ENCODE results near the gene KCTD6.

GRCh38 chr3:58488967-58489366 is 2.9 kb upstream of the KCTD6 start:
- TF ChIP-seq, protein P1, sequence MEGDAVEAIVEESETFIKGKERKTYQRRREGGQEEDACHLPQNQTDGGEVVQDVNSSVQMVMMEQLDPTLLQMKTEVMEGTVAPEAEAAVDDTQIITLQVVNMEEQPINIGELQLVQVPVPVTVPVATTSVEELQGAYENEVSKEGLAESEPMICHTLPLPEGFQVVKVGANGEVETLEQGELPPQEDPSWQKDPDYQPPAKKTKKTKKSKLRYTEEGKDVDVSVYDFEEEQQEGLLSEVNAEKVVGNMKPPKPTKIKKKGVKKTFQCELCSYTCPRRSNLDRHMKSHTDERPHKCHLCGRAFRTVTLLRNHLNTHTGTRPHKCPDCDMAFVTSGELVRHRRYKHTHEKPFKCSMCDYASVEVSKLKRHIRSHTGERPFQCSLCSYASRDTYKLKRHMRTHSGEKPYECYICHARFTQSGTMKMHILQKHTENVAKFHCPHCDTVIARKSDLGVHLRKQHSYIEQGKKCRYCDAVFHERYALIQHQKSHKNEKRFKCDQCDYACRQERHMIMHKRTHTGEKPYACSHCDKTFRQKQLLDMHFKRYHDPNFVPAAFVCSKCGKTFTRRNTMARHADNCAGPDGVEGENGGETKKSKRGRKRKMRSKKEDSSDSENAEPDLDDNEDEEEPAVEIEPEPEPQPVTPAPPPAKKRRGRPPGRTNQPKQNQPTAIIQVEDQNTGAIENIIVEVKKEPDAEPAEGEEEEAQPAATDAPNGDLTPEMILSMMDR (IDR thresholded peaks at IDR 0.05) = no peak
- TF ChIP-seq POLR2AphosphoS5 (IDR thresholded peaks at IDR 0.05; ENCODE audit: low read depth, low read length) (no peak), EP300 (IDR thresholded peaks at IDR 0.05; ENCODE audit: borderline replicate concordance in 1 of 2, low read depth in 1 of 2, low read length in 1 of 2) (no peak), FOSL2 (IDR thresholded peaks at IDR 0.05; ENCODE audit: borderline replicate concordance, low read depth) (no peak), GABPA (IDR thresholded peaks at IDR 0.05; ENCODE audit: low read depth) (no peak), YY1 (IDR thresholded peaks at IDR 0.05; ENCODE audit: low read depth) (no peak), RXRA (IDR thresholded peaks at IDR 0.05; ENCODE audit: borderline replicate concordance, low read depth) (no peak), TEAD4 (IDR thresholded peaks at IDR 0.05; ENCODE audit: borderline replicate concordance, insufficient read depth) (no peak), ZBTB33 (IDR thresholded peaks at IDR 0.05; ENCODE audit: borderline replicate concordance, low read depth) (no peak)
- TF ChIP-seq, protein P2, sequence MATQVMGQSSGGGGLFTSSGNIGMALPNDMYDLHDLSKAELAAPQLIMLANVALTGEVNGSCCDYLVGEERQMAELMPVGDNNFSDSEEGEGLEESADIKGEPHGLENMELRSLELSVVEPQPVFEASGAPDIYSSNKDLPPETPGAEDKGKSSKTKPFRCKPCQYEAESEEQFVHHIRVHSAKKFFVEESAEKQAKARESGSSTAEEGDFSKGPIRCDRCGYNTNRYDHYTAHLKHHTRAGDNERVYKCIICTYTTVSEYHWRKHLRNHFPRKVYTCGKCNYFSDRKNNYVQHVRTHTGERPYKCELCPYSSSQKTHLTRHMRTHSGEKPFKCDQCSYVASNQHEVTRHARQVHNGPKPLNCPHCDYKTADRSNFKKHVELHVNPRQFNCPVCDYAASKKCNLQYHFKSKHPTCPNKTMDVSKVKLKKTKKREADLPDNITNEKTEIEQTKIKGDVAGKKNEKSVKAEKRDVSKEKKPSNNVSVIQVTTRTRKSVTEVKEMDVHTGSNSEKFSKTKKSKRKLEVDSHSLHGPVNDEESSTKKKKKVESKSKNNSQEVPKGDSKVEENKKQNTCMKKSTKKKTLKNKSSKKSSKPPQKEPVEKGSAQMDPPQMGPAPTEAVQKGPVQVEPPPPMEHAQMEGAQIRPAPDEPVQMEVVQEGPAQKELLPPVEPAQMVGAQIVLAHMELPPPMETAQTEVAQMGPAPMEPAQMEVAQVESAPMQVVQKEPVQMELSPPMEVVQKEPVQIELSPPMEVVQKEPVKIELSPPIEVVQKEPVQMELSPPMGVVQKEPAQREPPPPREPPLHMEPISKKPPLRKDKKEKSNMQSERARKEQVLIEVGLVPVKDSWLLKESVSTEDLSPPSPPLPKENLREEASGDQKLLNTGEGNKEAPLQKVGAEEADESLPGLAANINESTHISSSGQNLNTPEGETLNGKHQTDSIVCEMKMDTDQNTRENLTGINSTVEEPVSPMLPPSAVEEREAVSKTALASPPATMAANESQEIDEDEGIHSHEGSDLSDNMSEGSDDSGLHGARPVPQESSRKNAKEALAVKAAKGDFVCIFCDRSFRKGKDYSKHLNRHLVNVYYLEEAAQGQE (IDR thresholded peaks at IDR 0.05; ENCODE audit: low read depth, low read length) = no peak
- TF ChIP-seq, protein P3, sequence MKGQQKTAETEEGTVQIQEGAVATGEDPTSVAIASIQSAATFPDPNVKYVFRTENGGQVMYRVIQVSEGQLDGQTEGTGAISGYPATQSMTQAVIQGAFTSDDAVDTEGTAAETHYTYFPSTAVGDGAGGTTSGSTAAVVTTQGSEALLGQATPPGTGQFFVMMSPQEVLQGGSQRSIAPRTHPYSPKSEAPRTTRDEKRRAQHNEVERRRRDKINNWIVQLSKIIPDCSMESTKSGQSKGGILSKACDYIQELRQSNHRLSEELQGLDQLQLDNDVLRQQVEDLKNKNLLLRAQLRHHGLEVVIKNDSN (IDR thresholded peaks at IDR 0.05; ENCODE audit: borderline replicate concordance, low read depth) = no peak

Data from SK-N-SH (cell line).